HepG2 (cell line): ENCODE results near the gene COL9A1. TPM values are rescaled to one million over a fixed set of nuclear protein-coding genes. Genes with fewer than 3 reads are reported as not detected.

Source experiments
- ATAC-seq: fragments of 200-7000 bp; cut with Tn5 transposase; 3 replicates; pipeline ENCODE4 v1.9.1; 2020; ENCODE audit warnings: mild to moderate bottlenecking, moderate library complexity
- BruUV-seq: library from RNA; stranded (reverse); fragments of 400-500 nt; replicated peaks from 2 replicates; lab custom pipeline; 2021; lab: Mats Ljungman, UMichigan
- CTCF ChIA-PET: fragments of 300-600 bp; formaldehyde crosslinking; extraction: SDS; loops from one replicate; lab custom pipeline; 2021; ENCODE audit warnings: low total read pairs, inconsistent platforms, low intra/inter-chr PET ratio; lab: Yijun Ruan, JAX
- POLR2A ChIA-PET: fragments of 350-600 bp; sonication (Branson Sonifier 250); formaldehyde crosslinking; loops from one replicate; lab custom pipeline; 2020; ENCODE audit warnings: antibody characterized with exemption, inconsistent platforms; lab: Yijun Ruan, JAX
- DNase-seq: peaks from one replicate; pipeline ENCODE4 v3.0.0-alpha.2; 2015; ENCODE audit warnings: low spot score
- FAIRE-seq: peaks from 3 replicates; lab custom pipeline; 2011; peaks lifted over from hg19 to GRCh38; lab: Jason Lieb, UNC
- H2AFZ ChIP-seq: one replicate; pipeline ENCODE4 v1.6.1; 2011; ENCODE audit warnings: low read length, inconsistent platforms
- H3K27ac ChIP-seq: fragments of 300-600 bp; 3 replicates; pipeline ENCODE4 v1.8.0; 2011; ENCODE audit warnings: mixed run types, mild to moderate bottlenecking, mixed read lengths, low read length, inconsistent platforms; ENCODE audit not compliant: insufficient read depth; ENCODE audit errors: extremely low read length
- H3K27me3 ChIP-seq, 2 experiments: fragments of 200-600 bp in 1 of 2; 2 replicates in 1 of 2; 3 replicates in 1 of 2; pipeline versions ENCODE4 v1.6.0 to v1.8.0; 2011; ENCODE audit warnings: low read length in 2 of 2, mild to moderate bottlenecking in 2 of 2, moderate library complexity in 2 of 2, inconsistent platforms in 1 of 2; ENCODE audit not compliant: insufficient read depth in 2 of 2, control insufficient read depth in 1 of 2
- H3K36me3 ChIP-seq, 2 experiments: fragments of 200-600 bp in 1 of 2; replicated peaks in 1 of 2; 2 replicates in 1 of 2; 3 replicates in 1 of 2; pipeline versions ENCODE4 v1.5.1 to v1.8.0; 2011; ENCODE audit warnings: low read length in 2 of 2, inconsistent platforms in 1 of 2; ENCODE audit not compliant: insufficient read depth in 2 of 2, control insufficient read depth in 1 of 2
- H3K4me1 ChIP-seq: 2 replicates; pipeline ENCODE4 v1.5.1; 2012; ENCODE audit warnings: low read length, inconsistent platforms; ENCODE audit not compliant: insufficient read depth
- H3K4me2 ChIP-seq: 2 replicates; pipeline ENCODE4 v1.6.0; 2011; ENCODE audit warnings: low read depth, low read length, inconsistent platforms
- H3K4me3 ChIP-seq, 3 experiments: fragments of 200-600 bp in 1 of 3; sonication (generic), shearing (Covaris generic) in 1 of 3; replicated peaks in 1 of 3; 2 replicates each; pipeline ENCODE4 v1.5.1; 2011 to 2016; ENCODE audit warnings: low read length in 3 of 3, inconsistent platforms in 2 of 3, low read depth in 2 of 3, mild to moderate bottlenecking in 2 of 3, control low read depth in 1 of 3, mixed read lengths in 1 of 3; ENCODE audit not compliant: insufficient read depth in 1 of 3
- H3K79me2 ChIP-seq: one replicate; pipeline ENCODE4 v1.6.1; 2011; ENCODE audit warnings: low read length, inconsistent platforms; ENCODE audit not compliant: insufficient read depth
- H3K9ac ChIP-seq: 2 replicates; pipeline ENCODE4 v1.6.0; 2011; ENCODE audit warnings: mild to moderate bottlenecking, low read depth, low read length, inconsistent platforms; ENCODE audit not compliant: insufficient read depth
- H3K9me3 ChIP-seq: 2 replicates; pipeline ENCODE4 v1.5.1; 2012; ENCODE audit warnings: mild to moderate bottlenecking, low read length
- H4K20me1 ChIP-seq: 2 replicates; pipeline ENCODE4 v1.6.0; 2011; ENCODE audit warnings: inconsistent platforms, mild to moderate bottlenecking, low read length, moderate library complexity; ENCODE audit not compliant: insufficient read depth
- ARNT2 ChIP-seq: sonication (generic); formaldehyde crosslinking; IDR thresholded peaks from 2 replicates; pipeline ENCODE4 v1.8.0; 2022; ENCODE audit warnings: mild to moderate bottlenecking, low read depth, missing genetic modification reagents, moderate library complexity
- JUN ChIP-seq: sonication (generic); formaldehyde crosslinking; IDR thresholded peaks from 2 replicates; pipeline ENCODE4 v1.4.0; 2020; ENCODE audit warnings: mild to moderate bottlenecking, missing genetic modification reagents
- SRSF1 ChIP-seq: fragments of 200-400 bp; formaldehyde crosslinking; optimal IDR thresholded peaks from 2 replicates; pipeline ENCODE3; 2017; ENCODE audit warnings: mild to moderate bottlenecking, low read depth, low read length, moderate library complexity
- TBX2 ChIP-seq: sonication (generic); formaldehyde crosslinking; IDR thresholded peaks from 2 replicates; pipeline ENCODE4 v1.5.0; 2020; ENCODE audit warnings: missing genetic modification reagents, mild to moderate bottlenecking, borderline replicate concordance
- TOE1 ChIP-seq: sonication (generic); formaldehyde crosslinking; IDR thresholded peaks from 2 replicates; pipeline ENCODE4 v1.4.0; 2020; ENCODE audit warnings: mild to moderate bottlenecking, missing genetic modification reagents
- ZBTB20 ChIP-seq: sonication (generic); formaldehyde crosslinking; IDR thresholded peaks from 2 replicates; pipeline ENCODE4 v1.8.1; 2023; ENCODE audit warnings: missing genetic modification reagents, low read depth, mild to moderate bottlenecking, borderline replicate concordance
- ZNF264 ChIP-seq: sonication (generic); formaldehyde crosslinking; IDR thresholded peaks from 2 replicates; pipeline ENCODE4 v1.4.0; 2020; ENCODE audit warnings: missing genetic modification reagents
- ZNF343 ChIP-seq: sonication (generic); formaldehyde crosslinking; IDR thresholded peaks from 2 replicates; pipeline ENCODE4 v1.4.0; 2020; ENCODE audit warnings: mild to moderate bottlenecking, missing genetic modification reagents
- ZNF501 ChIP-seq: sonication (generic); formaldehyde crosslinking; IDR thresholded peaks from 2 replicates; pipeline ENCODE4 v1.5.1; 2020; ENCODE audit warnings: mild to moderate bottlenecking, moderate library complexity, missing genetic modification reagents
- WGBS: methylation state at CpG from one replicate; pipeline ENCODE4 v1.1.6; 2017; ENCODE audit warnings: low lambda C conversion rate; 5-methylcytosine and 5-hydroxymethylcytosine counted together
- in situ Hi-C: cut with HindIII; loops from 2 replicates; pipeline ENCODE4 v1.10.0; 2017; ENCODE audit warnings: low pct_unique_long_range_greater_than_20kb; ENCODE audit not compliant: extremely low pct_ligation_motif_present
- intact Hi-C: fragments of 100-400 bp; cut with micrococcal nuclease; formaldehyde crosslinking; loops from one replicate; pipeline ENCODE4 v1.10.0; 2022; ENCODE audit not compliant: unreplicated experiment
- polyA plus RNA-seq, 8 experiments: library from polyadenylated mRNA; depleted of rRNA in 3 of 8; stranded (reverse) in 7 of 8; unstranded in 1 of 8; fragments of >200 nt; fragmentation: Illumina TruSeq in 4 of 8; extraction: Trizol in 4 of 8; gene quantifications; 2 replicates each; pipeline versions ENCODE4 v1.2.1 to v1.2.3, GENCODE V29; 2011 to 2016; ENCODE audit warnings: low read depth in 4 of 8, missing spikeins in 1 of 8, mixed read lengths in 1 of 8; ENCODE audit not compliant: insufficient read depth in 1 of 8
- total RNA-seq, 5 experiments: library from RNA; depleted of rRNA; stranded (reverse); fragments of >200 nt; fragmentation: Illumina TruSeq; extraction: Trizol; gene quantifications; 2 replicates each; pipeline ENCODE4 v1.2.3, GENCODE V29; 2016; ENCODE audit warnings: low read depth in 1 of 5
- TF ChIP-seq, protein P1 (sequence below), 2 experiments: sonication (generic) in 1 of 2; formaldehyde crosslinking in 1 of 2; IDR thresholded peaks; 2 replicates each; pipeline versions ENCODE4 v1.4.0 to v1.6.1; 2016 to 2020; ENCODE audit warnings: borderline replicate concordance in 1 of 2, low read depth in 1 of 2, mild to moderate bottlenecking in 1 of 2, missing genetic modification reagents in 1 of 2
- TF ChIP-seq, protein P2 (sequence below): sonication (generic); formaldehyde crosslinking; IDR thresholded peaks from 2 replicates; pipeline ENCODE4 v1.8.0; 2022; ENCODE audit warnings: mild to moderate bottlenecking, missing genetic modification reagents; ENCODE audit not compliant: insufficient replicate concordance

The COL9A1 gene
- total and polyA plus RNA-seq, 2 of the 13 experiments (the other 11 are each of a cell fraction or from before 2014, with no cell fraction given) = 0.08 TPM; not detected in 1

DNA sequence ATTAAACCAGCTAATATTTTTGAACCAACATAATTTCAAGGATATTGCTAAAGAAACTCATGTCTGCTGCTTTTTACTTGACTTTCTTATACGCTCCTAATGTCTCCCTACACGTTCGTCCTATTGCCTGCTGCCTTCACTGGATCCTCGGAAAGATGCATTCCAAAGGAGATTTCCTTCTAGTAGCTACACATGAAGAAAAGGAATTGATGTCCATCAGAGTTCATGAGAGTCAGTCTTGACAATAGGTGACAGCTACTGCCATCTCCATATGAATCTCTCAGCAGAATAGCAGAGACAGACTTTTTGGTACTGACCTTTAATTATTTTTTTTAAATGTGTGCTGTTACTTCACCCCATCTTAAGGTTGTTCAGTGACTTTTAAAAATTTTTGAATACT is 24.2 kb upstream of the COL9A1 start:
- no peak for FAIRE-seq

More for the DNA sequence above, 24.2 kb upstream of the COL9A1 start:
- CTCF ChIA-PET = no interaction called here
- TF ChIP-seq TOE1 (CRISPR knock-in tag) (no peak), ZNF264 (CRISPR knock-in tag) (no peak), JUN (no peak), ZNF501 (CRISPR knock-in tag) (no peak), ZNF343 (CRISPR knock-in tag) (no peak), ZBTB20 (no peak), TBX2 (CRISPR knock-in tag) (no peak), SRSF1 (no peak), ARNT2 (CRISPR knock-in tag) (no peak)
- TF ChIP-seq, protein P1, sequence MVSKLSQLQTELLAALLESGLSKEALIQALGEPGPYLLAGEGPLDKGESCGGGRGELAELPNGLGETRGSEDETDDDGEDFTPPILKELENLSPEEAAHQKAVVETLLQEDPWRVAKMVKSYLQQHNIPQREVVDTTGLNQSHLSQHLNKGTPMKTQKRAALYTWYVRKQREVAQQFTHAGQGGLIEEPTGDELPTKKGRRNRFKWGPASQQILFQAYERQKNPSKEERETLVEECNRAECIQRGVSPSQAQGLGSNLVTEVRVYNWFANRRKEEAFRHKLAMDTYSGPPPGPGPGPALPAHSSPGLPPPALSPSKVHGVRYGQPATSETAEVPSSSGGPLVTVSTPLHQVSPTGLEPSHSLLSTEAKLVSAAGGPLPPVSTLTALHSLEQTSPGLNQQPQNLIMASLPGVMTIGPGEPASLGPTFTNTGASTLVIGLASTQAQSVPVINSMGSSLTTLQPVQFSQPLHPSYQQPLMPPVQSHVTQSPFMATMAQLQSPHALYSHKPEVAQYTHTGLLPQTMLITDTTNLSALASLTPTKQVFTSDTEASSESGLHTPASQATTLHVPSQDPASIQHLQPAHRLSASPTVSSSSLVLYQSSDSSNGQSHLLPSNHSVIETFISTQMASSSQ (IDR thresholded peaks at IDR 0.05; ENCODE audit: low read depth) = no peak
- TF ChIP-seq, protein P1 (CRISPR knock-in tag; IDR thresholded peaks at IDR 0.05; ENCODE audit: borderline replicate concordance) = no peak
- TF ChIP-seq, protein P2, sequence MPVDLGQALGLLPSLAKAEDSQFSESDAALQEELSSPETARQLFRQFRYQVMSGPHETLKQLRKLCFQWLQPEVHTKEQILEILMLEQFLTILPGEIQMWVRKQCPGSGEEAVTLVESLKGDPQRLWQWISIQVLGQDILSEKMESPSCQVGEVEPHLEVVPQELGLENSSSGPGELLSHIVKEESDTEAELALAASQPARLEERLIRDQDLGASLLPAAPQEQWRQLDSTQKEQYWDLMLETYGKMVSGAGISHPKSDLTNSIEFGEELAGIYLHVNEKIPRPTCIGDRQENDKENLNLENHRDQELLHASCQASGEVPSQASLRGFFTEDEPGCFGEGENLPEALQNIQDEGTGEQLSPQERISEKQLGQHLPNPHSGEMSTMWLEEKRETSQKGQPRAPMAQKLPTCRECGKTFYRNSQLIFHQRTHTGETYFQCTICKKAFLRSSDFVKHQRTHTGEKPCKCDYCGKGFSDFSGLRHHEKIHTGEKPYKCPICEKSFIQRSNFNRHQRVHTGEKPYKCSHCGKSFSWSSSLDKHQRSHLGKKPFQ (CRISPR knock-in tag) = no peak
- intact Hi-C loops = no loop called here
- H3K4me3 ChIP-seq = no peak overlapping the region
- POLR2A ChIA-PET = no interaction called here
- no TSS peak for BruUV-seq
- DNase-seq = no peak
- H3K9me3 ChIP-seq = no peaks in the 10 kb centered on the region
- in situ Hi-C loops = no loop called here
- H3K27me3 ChIP-seq = no peaks in the 10 kb centered on the region
- H3K4me1 ChIP-seq = no peaks in the 10 kb centered on the region
- no peak overlapping the region for H3K27ac ChIP-seq
- H3K4me2 ChIP-seq = no peak overlapping the region
- H3K36me3 ChIP-seq = no peaks in the 10 kb centered on the region
- no peaks in the 10 kb centered on the region for H3K79me2 ChIP-seq
- no peak overlapping the region for H2AFZ ChIP-seq
- no peak overlapping the region for H3K9ac ChIP-seq
- 13% methylated on average over 4 of the region's 4 CpGs for WGBS
- H4K20me1 ChIP-seq = no peaks in the 10 kb centered on the region
- ATAC-seq = no peak
